Stimulated activated CD4-positive, alpha-beta T cell treated with anti-CD3 and anti-CD28 coated beads, Interleukin-2, amount 100 ng/mL, for 4 hours (primary cell): ENCODE data around the gene TRIM3.
"Not testable (repeated sequence)": the region's sequence is repeated elsewhere in the genome, so short reads cannot be mapped to it uniquely, and the experiment has no call there.

Source experiments
- DNase-seq: peaks from one replicate; pipeline ENCODE4 v3.0.0-alpha.2; 2020; ENCODE audit warnings: low read depth

The TRIM3 gene

DNA sequence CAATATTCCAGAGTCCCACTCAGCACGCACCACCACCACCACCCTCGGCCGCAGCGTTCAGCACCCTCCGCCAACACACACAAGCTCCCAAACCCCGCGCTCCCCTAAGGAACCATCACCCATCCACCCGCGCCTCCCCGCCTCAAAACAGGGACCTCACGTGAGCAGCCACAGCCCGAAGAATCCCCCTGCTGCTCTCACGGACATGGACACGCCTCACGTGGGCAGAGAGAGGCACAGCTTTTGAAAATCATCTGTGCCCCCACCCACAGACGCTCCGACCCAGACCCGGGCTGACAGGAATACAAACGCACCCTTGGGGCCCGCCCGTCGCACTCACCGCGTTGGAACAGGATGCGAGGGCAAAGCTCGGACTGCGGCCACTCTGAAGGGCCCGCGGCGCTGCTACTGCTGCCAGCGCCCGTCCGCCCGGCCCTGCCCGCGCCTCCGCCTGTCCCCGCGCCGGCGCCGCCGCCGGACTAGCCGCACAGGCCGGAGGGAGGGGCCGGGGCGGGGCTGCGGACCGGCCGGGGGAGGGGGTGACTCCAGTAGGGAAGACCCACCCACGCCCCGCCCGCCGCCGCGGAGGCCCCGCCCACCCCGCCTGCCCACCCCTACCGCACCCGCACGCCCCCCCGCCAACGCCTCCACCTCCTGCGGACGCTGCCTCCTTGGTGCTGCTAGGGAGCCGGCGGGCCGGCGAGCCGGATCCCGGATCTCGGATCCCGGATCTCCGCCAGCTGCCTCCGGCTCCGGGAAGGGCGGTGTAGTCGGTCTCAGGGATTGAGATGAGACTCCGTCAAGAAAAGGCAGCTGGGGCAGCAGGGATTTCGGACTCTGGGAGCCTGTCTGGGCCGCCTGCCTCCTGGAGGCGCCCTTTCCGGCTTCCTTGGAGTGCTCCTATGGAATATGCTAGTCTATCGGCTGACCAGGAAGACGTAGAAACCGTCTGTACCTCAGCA lies at the start of gene TRIM3:
TSS of gene TRIM3 (minus strand) at position 491 of the 962 bp plus-strand sequence. CDS start 8,246 bp downstream, outside the sequence.
- DNase-seq = peak; percentile 64

DNA sequence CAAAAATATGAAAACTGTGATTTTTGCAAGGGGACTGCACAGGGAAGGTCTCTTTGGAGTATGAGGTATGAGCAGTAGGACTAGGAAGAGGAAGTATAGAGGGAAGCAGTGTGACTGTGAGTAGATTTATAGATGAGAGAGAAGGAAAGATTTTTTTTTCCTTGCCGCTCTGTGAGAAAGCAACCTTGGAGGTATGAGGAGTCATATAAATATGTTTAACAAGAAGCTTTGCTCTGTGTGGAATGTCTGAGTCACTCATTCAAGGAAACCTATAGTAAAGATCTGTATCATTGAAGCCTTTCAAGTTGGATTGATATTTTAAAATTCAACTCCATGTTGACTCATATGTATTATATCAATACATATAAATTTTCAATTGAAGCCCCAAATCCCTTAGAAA lies 49.5 kb upstream of the TRIM3 start:
- no peak for DNase-seq

DNA sequence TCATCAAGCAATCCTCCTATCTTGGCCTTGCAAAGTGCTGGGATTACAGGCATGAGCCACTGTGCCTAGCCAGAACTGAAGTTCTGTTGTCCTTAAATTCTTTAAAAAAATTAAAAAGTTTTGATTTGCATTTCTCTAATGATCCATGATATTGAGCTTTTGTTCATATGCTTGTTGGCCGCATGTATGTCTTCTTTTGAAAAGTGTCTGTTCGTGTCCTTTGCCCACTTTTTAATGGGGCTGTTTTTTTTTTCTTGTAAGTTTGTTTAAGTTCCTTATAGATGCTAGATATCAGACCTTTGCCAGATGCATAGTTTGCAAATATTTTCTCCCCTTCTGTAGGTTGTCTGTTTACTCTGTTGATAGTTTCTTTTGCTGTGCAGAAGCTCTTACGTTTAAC lies 48.2 kb upstream of the TRIM3 start:
- not testable (repeated sequence) for DNase-seq

DNA sequence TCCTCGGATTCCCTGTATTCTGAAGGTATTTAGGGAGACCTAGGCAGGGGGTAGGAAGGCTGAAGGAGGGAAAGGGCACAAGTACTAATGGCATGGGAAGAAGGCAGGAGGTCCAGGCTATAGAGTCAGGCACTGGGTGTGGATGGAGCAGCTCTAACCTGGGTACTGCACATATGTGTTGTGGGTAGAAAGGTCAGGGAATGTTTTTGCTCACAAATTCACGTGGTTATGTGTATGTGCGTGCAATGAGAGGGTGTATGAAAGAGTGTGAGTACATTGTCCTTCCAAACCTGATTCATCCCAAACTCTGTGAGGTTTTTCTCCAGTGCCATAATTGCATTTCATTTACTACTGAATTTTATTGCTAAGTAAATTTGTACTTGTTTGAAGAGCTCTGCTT lies 46.5 kb upstream of the TRIM3 start:
- no peak for DNase-seq

DNA sequence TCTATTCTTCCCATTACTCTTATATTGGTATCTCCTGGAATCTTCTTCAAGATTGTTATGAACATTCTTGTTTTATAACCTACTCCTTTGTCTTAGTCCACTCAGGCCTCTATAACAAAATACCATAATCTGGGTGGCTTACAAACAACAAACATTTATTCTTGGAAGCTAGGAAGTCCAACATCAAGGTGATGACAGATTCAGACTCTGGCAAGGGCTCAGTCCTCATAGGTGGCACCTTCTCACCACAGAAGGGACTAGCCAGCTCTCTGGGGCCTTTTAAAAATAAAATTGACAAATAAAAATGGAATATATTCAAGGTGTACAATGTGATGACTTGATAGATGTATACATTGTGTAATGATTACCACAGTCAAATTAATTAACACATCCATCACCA lies 43.1 kb upstream of the TRIM3 start:
- no peak for DNase-seq

DNA sequence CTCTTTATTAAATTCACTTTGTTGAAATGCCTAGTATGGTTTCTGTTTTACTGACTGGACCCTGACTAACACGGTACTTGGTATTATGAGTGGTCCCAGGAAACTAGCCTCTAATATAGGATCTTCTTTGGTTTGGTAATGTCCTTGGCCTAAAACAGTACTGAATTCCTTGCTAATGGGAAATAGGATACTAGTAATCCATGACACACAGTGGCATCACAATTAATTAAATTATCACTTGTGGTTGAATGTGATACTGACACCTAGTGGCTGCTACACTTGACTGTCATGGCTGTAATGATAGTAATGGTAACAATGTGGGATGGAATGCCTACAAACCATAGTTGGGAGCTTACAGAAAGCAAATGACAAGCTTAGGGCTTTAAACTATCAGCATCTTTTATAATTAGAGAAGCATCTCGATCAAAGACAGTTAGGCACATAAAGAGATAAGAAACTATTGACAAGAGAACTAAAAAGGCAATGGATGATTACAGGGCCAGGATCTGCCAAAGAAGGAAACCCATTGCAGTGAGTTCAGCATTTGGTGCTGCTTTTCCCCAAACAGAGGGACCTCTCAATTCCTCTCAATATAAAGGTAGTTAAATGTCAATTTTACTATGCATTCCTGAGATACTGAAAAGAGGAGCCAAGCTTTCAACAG lies 32.0 kb upstream of the TRIM3 start:
- DNase-seq = no peak

DNA sequence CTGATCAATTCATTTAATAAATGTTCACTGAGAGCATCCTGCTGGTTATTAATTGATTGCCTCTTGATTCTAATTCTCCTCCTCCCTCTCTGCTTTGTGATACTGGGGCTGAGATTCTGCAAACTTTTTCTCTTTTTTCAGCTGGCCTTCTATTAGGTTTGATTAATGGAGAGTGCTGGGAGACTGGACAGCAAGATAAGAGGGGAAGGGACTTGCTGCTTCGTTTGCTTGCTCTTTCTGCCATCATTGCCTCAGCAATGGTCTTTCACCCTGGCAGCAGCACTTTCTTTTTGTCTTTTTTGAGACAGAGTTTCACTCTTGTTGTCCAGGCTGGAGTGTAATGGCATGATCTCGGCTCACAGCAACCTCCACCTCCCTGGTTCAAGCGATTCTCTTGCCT lies 30.4 kb upstream of the TRIM3 start:
- no peak for DNase-seq

DNA sequence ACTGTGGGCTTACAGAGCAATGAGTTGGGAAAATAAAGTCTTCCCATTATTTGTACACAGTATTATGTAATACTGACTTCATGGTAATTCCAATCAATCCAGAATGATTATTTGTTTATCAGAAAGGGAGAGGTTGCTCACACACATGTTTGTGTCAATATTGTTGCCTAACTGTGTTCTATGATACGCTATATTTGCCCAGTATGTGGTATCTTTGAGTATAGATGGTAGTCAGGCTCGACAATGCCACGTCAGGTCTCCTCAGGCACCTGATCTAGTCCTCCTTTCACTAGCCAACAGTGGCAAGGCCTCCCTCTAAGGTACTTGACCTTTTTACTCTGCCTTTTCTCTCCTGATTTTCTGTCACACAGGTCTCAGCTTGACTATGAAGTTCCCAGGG lies 28.6 kb upstream of the TRIM3 start:
- no peak for DNase-seq

DNA sequence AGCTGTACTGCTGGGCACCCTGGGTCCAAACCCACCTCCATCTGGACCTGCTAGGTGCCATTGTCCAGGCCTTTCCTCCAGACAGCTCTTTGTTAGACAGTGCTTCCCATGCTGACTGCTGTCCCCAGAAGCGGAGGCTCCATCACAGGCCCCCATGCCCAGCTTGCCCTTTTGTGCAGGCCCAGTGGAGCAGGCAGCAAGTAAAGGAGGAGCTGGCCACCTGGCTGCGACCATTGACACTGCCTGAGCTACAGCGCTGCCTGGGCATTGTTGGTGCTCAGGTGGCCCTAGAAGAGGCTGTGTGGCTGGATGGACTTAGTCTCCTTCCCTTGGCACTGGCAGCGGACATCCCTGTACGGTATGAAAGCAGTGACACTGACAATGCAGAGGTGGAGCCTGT lies 24.8 kb upstream of the TRIM3 start:
- DNase-seq = no peak

DNA sequence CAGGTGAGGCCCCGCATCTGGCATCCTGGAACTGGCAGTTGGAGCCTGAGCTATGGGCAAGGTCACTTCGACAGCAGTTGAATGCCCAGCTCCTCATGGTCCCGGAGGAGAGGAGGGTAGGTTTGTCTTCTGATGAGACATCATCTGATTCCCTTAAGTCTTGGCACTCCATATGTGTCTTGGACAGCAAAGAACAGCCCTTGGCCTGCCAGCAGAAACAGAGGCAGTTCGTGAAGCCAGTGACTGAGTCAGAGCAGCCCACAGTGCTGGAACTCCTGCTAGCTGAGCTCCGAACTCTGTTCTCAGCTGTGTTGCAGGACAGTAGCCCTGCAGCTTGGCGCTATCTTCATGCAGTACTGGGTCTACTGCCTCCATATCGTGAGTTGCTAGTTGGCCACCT lies 24.4 kb upstream of the TRIM3 start:
- no peak for DNase-seq

DNA sequence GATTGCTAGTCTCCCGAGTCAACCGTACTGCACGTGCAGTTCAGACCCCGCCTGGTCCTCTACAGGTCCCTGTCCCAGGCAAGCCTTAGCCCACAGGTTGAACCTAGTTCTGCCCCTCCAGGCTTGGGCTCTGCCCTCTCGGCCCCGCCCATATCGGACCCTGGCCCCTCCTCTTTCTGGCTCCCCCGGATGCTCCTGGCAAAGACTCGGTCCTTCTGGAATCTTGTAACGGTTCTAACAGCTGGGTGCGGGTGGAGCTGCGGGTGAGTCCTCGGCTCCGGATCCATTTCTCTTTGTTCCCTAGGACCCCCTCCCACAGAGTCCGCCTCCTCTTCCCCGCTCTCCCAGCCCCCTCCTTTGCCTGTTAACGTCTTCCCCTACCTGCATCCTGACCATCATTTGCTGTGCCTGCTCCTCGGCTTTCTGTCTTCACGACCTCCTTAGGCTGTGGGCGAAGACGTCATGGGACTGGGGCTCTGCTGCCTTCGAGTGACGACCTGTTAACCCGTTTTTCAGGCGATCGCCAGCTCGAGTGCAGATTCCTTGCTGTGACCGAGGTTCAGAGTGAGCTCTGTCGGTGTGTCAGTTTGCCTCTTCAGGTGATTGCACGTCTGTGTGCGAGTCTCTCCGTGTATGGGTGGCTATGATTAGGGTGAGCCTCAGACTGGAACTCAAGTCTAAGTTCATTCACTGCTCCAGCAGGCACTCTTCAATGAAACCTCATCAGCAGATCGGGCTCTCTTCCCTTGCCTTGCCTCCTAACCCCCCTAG lies 23.5 kb upstream of the TRIM3 start, which contains the start of gene DNHD1:
TSS of gene DNHD1 (plus strand) at position 212 of the 771 bp plus-strand sequence. CDS start 936 bp downstream, outside the sequence.
- DNase-seq = no peak

DNA sequence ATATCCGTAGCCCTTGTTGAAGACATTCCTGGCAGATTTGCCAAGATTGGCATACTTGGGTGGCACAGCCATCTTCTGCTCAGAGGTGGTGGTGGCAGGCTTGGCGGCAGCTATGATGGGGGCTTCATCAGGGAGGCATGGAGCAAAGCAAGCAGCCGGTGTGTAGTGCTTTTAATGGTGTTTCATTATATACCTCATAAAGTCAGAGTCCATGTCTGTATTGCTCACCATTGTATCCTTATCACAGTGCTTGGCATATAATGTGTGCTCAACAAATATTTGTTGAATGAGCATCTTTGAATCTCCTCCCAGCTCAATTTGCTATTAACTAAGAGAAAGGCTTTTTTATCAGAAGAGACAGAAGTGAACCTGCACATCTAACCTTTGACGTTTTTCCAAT lies 15.6 kb upstream of the TRIM3 start:
- no peak for DNase-seq

DNA sequence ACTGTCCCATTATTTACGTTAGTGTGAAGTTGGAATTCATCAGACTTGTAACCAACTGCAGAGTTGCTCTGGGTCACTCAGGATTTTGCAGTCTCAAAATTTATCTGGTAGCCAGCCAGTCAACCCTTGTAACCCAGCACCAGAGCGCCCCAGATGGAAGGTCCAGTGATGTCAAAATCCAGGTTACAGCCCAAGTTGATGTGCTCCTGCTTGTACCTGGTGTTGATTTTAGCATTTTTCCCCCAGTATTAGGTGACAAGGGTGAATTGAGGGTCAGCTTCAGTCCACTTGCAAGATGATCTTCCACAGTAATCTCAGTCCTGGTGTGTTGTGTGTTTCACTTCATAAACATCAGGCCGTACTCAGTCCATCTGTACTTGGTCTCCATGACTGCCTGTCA lies 15.1 kb upstream of the TRIM3 start:
- no peak for DNase-seq

DNA sequence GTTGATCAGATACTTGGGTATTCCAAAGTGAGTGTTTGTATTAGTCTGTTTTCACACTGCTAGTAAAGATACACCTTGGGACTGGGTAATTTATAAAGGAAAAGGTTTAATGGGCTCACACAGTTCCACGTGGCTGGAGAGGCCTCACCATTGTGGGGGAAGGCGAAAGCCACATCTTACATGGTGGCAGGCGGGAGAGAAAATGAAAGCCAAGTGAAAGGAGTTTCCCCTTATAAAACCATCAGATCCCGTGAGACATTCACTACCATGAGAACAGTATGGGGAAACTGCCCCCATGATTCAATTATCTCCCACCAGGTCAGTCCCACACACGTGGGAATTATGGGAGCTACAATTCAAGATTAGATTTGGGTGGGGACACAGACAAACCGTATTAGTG lies 14.6 kb upstream of the TRIM3 start:
- no peak for DNase-seq

DNA sequence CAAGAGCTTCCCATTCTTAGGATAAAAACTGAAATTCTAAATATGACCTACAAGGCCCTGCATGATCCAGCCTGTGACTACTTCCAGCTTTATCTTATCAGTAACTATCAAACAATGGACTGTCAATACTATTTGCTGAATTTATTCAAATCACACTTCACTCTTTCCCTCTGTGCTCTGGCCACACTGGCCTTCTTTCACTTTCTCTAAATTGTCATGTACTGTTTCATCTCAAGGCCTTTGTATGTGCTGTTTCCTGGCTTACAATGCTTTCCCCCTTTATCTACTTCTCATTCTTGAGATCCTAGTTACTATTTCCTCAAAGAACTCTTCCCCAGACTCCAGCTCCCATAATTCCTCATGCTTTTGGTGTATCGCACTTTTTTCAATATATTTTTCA lies 13.2 kb upstream of the TRIM3 start:
- no peak for DNase-seq

DNA sequence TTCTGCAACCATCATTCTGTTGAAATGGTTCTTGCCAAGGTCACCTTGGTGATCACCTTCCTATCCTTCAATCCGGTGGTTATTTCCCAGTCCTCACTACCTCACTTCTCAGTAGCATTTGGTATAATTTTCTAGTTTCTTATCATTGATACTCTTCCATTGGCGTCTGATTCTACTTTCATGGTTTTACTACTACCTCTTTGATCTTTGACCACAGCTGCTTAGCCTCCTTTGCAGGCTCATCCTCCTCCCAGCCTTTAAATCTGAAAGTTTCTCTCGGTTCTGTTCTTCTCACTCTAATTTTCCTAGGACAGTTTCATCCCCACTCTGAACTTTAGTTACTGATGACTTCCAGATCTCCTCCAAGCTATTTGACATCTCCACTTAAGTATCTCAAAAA lies 12.5 kb upstream of the TRIM3 start:
- no peak for DNase-seq

DNA sequence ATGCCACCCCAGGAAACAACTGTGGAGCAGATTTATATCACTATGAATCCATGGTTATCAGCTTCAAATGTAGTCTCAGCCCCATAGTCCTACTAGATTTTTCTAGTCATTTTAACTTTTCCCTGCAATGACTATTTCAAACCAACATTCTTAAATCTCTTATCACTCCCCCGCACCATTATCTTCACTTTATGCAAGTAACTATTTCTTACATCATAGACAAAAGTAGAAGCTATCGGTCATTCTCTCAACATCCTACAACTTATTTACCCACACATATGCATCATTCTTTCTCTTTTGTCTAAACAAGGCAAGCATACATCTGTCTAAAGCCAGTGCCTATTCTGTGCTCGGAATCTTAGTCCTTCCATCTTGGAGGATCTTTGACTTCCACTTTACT lies 11.9 kb upstream of the TRIM3 start:
- DNase-seq = no peak

DNA sequence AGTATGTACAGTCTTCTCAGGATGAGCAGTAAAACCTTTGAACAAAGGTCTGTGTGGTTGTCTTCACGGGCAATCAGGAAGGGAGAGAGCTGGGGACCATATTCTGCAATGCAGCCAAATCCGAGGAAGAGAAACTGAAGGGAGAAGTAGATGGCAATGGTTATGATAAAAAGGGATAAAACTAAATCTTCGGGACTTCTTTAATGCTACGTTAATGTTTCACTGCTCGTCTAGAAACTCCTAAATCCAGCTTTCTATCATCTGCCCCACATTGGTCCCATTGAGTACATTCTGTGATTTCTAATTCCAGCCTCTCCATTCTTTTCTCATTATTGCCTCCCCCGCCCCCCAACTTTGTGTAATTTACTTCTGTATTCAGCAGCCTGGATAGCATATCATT lies 9.3 kb upstream of the TRIM3 start:
- no peak for DNase-seq

DNA sequence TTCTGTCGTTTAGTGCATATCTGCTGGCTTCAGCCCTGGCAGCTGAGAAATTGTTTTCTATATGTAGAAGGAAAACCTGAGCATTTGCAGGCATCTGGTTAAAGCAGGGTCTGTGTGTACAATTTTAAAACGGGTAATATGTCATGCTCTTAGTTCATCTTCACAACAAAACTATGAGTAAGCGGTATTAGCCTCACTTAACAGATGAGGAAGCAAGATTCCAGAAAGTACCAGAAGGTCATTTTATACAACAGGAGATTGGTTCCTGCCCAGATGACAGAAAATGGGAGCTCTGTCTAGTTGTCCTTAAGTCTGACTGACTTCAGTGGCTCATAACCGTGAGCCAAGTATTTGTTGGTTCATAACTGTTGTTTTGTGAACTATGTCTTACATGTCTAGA lies 8.7 kb upstream of the TRIM3 start:
- no peak for DNase-seq

DNA sequence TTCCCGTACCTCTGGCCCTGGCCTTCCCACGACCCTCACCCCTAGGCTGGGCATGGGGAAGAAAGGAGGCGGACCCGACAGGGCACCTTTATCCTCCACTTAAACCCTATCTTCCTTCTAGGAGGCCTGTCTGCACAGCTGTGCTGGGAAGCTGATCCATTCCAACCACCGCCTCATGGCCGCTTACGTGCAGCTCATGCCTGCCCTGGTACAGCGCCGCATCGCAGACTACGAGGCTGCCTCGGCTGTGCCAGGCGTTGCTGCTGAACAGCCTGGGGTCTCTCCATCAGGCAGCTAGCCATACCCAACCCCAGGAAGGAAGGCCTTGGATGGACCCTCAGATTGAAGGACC lies 8.2 kb upstream of the TRIM3 start:
- no peak for DNase-seq

DNA sequence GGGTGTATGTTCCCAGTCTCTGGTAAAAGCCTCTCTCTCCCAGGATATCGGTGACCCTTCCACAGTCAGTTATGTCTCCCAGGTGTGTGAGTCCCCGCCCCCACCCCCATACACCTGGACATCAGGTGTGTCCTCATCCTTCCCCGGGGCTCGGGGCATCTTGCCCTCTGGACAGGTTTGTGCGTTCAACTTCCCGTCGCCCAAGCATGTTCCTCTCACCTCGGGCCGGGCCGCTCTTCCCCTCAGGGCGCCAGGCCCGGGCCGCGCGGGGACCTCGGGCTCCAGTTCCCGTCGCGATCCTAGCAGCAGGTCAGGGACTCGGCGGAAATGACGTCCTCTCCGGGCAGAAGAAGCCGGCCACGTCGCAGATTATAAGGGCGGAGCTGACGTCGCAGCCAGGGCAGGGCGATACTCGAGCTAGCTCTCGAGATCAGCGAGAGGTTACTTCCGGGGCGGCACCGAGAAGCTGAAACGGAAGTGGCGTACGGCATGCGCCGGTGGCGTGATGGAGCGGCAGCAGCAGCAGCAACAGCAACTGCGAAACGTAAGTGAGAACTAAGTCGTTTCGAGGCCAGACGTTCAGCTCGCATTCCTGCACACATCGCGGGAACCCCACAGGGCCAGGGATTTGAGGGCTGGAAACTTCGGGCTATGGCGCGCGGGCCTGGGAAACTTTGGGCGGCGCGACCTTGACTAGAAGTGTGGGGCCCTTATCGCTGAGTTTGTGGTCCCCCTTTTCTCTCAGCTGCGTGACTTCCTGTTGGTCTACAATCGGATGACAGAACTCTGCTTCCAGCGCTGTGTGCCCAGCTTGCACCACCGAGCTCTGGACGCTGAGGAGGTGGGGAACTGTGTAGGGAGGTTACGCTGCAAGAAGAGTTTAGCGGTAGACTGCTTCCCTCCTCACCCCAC lies 7.5 kb upstream of the TRIM3 start, which contains the start of the genes ARFIP2 and TIMM10B:
TSS of gene ARFIP2 (minus strand) at position 320 of the 912 bp plus-strand sequence. CDS start 910 bp downstream, outside the sequence.
TSS of gene TIMM10B (plus strand) at position 490 of the 912 bp plus-strand sequence. CDS start at position 506, 16 bp downstream.
- peak; percentile 95 for DNase-seq
